ENCODE data around the gene GPC6.
"Not testable (repeated sequence)": the region's sequence is repeated elsewhere in the genome, so short reads cannot be mapped to it uniquely, and the experiment has no call there.

The GPC6 gene

GRCh38 chr13:94201022-94201421, 974.4 kb downstream of the GPC6 start:
- DNase-seq (ENCODE audit: low read depth): no peak
- no peak overlapping the region for H3K4me3 ChIP-seq (ENCODE audit: low read depth, low read length)

DNA sequence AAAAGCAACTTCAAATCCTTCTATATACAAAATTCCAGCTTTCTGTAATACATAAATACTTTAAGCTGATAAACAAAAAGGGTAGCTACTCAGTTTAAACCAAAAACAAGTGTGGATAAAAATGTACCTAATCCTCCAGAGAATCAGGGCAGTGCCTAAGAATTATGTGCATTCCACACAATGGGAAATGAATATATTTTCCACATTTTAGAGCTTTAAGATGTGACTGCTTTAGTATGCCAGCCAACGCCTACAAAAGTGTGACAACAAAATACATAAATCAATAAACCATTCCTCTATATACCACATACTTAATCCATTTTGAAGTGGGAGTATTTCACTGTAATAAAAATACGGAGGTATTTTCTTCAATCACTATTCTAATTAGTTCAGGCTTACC, 977.6 kb downstream of the GPC6 start:
- no peak for DNase-seq (ENCODE audit: low read depth)

More at GRCh38 chr13:94201022-94201421, 974.4 kb downstream of the GPC6 start:
- TF ChIP-seq CTCF (IDR thresholded peaks at IDR 0.05; ENCODE audit: low read depth, low read length) (no peak), POLR2A (IDR thresholded peaks at IDR 0.05; ENCODE audit: extremely low read depth, insufficient read length) (no peak), MYC (IDR thresholded peaks at IDR 0.05; ENCODE audit: low read depth, low read length) (no peak)
- TF ChIP-seq, protein P1, sequence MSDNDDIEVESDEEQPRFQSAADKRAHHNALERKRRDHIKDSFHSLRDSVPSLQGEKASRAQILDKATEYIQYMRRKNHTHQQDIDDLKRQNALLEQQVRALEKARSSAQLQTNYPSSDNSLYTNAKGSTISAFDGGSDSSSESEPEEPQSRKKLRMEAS (IDR thresholded peaks at IDR 0.05; ENCODE audit: low read depth, low read length): no peak

DNA sequence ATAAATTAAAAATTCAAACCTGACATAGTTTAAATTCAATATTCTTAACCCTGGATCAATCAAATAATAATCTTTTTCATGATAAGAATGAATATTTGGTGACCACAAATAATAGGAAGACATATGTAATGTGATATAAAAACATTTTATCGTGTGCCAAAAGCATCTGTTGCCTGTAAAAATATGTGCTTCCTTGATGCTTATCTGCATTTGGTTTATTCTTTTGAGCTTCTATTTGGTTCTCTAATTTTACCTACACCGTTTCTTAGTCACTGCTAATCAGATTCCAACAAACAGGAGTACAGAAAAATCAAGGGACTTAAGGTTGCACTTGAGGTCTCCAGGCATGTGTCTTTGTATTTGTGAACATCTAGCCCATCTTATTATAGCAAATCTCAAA, 978.3 kb downstream of the GPC6 start:
- no peak for DNase-seq (ENCODE audit: low read depth)

More for the DNA sequence above, 977.6 kb downstream of the GPC6 start:
- TF ChIP-seq, protein P1 (IDR thresholded peaks at IDR 0.05; ENCODE audit: low read depth, low read length): no peak
- TF ChIP-seq CTCF (IDR thresholded peaks at IDR 0.05; ENCODE audit: low read depth, low read length): no peak
- no peak for TF ChIP-seq MYC (IDR thresholded peaks at IDR 0.05; ENCODE audit: low read depth, low read length)
- no peak for TF ChIP-seq POLR2A (IDR thresholded peaks at IDR 0.05; ENCODE audit: extremely low read depth, insufficient read length)
- no peak overlapping the region for H3K4me3 ChIP-seq (ENCODE audit: low read depth, low read length)

GRCh38 chr13:94205896-94206295, 979.3 kb downstream of the GPC6 start:
- no peak overlapping the region for H3K4me3 ChIP-seq (ENCODE audit: low read depth, low read length)
- TF ChIP-seq POLR2A (IDR thresholded peaks at IDR 0.05; ENCODE audit: extremely low read depth, insufficient read length): no peak
- no peak for TF ChIP-seq CTCF (IDR thresholded peaks at IDR 0.05; ENCODE audit: low read depth, low read length)
- TF ChIP-seq, protein P1 (IDR thresholded peaks at IDR 0.05; ENCODE audit: low read depth, low read length): no peak
- TF ChIP-seq MYC (IDR thresholded peaks at IDR 0.05; ENCODE audit: low read depth, low read length): no peak
- DNase-seq (ENCODE audit: low read depth): no peak

More for the DNA sequence above, 978.3 kb downstream of the GPC6 start:
- no peak for TF ChIP-seq POLR2A (IDR thresholded peaks at IDR 0.05; ENCODE audit: extremely low read depth, insufficient read length)
- no peak overlapping the region for H3K4me3 ChIP-seq (ENCODE audit: low read depth, low read length)

DNA sequence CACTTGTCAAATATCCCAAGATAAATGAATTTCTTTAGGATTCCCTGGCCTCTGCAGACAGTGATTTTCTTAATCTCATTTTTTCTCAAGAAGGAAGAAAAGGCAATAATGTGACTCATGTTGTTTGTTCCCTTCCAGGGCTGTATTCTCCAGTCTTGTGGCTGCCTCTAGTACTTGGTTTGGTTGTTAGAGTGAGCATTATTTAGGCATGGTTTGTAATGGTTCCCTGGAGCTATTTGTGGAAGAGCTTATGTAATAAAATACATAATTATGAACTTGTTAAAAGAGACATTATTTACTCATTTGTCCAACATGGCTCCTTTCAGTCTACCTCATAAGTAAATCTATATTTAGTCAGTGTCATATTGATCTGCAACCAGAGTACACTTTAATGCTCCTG, 982.5 kb downstream of the GPC6 start:
- TF ChIP-seq, protein P1 (IDR thresholded peaks at IDR 0.05; ENCODE audit: low read depth, low read length): no peak
- TF ChIP-seq MYC (IDR thresholded peaks at IDR 0.05; ENCODE audit: low read depth, low read length) (no peak), CTCF (IDR thresholded peaks at IDR 0.05; ENCODE audit: low read depth, low read length) (no peak), POLR2A (IDR thresholded peaks at IDR 0.05; ENCODE audit: extremely low read depth, insufficient read length) (no peak)
- DNase-seq (ENCODE audit: low read depth): no peak
- no peak overlapping the region for H3K4me3 ChIP-seq (ENCODE audit: low read depth, low read length)

GRCh38 chr13:94209913-94210312, 983.3 kb downstream of the GPC6 start:
- H3K4me3 ChIP-seq (ENCODE audit: low read depth, low read length); DNase-seq (ENCODE audit: low read depth): not testable (repeated sequence)

GRCh38 chr13:94210816-94211215, 984.2 kb downstream of the GPC6 start:
- TF ChIP-seq POLR2A (IDR thresholded peaks at IDR 0.05; ENCODE audit: extremely low read depth, insufficient read length): no peak
- TF ChIP-seq CTCF (IDR thresholded peaks at IDR 0.05; ENCODE audit: low read depth, low read length): no peak
- TF ChIP-seq, protein P1 (IDR thresholded peaks at IDR 0.05; ENCODE audit: low read depth, low read length): no peak; the same call in 1 of the 2 replicates
- no peak for TF ChIP-seq MYC (IDR thresholded peaks at IDR 0.05; ENCODE audit: low read depth, low read length)
- no peak overlapping the region for H3K4me3 ChIP-seq (ENCODE audit: low read depth, low read length)
- DNase-seq (ENCODE audit: low read depth): peak; percentile 36

Measured in NB4 (cell line).